ENCODE data around the gene RRBP1.

GRCh38 chr20:17618673-17619013 lies 63.4 kb downstream of the RRBP1 start:
- TF ChIP-seq EZH2 (IDR thresholded peaks at IDR 0.05; ENCODE audit: borderline replicate concordance, low read depth, low read length, severe bottlenecking) (no peak), CTCF (IDR thresholded peaks at IDR 0.05; ENCODE audit: extremely low read depth in 1 of 2, insufficient read depth in 1 of 2, low read depth in 1 of 2, low read length in 2 of 2) (no peak), MYC (IDR thresholded peaks at IDR 0.05; ENCODE audit: low read depth, low read length) (no peak)
